ENCODE data around the gene VANGL2.

DNA sequence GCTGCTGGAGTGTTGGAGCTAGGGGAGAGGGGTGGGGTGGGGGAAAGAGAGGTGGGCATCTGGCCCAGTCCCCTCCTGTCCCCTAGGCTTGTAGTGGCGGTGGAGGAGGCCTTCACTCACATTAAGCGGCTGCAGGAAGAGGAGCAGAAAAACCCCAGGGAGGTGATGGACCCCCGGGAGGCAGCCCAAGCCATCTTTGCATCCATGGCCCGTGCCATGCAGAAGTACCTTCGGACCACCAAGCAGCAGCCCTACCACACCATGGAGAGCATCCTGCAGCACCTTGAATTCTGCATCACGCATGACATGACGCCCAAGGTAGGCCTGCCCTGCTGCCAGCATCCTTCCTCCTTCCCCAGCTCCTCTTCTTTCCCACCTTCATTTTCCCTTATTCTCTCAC is 23.6 kb downstream of the VANGL2 start:
- no peak for TF ChIP-seq EGR1 (IDR thresholded peaks at IDR 0.05; ENCODE audit: low read depth in 2 of 2)
- TF ChIP-seq, protein P1, sequence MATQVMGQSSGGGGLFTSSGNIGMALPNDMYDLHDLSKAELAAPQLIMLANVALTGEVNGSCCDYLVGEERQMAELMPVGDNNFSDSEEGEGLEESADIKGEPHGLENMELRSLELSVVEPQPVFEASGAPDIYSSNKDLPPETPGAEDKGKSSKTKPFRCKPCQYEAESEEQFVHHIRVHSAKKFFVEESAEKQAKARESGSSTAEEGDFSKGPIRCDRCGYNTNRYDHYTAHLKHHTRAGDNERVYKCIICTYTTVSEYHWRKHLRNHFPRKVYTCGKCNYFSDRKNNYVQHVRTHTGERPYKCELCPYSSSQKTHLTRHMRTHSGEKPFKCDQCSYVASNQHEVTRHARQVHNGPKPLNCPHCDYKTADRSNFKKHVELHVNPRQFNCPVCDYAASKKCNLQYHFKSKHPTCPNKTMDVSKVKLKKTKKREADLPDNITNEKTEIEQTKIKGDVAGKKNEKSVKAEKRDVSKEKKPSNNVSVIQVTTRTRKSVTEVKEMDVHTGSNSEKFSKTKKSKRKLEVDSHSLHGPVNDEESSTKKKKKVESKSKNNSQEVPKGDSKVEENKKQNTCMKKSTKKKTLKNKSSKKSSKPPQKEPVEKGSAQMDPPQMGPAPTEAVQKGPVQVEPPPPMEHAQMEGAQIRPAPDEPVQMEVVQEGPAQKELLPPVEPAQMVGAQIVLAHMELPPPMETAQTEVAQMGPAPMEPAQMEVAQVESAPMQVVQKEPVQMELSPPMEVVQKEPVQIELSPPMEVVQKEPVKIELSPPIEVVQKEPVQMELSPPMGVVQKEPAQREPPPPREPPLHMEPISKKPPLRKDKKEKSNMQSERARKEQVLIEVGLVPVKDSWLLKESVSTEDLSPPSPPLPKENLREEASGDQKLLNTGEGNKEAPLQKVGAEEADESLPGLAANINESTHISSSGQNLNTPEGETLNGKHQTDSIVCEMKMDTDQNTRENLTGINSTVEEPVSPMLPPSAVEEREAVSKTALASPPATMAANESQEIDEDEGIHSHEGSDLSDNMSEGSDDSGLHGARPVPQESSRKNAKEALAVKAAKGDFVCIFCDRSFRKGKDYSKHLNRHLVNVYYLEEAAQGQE (IDR thresholded peaks at IDR 0.05) = no peak

Measured in liver (tissue), 2 donors.